Hepatocyte (in vitro differentiated cells): ENCODE measurements around the gene GYPC. TPM values are rescaled to one million over a fixed set of nuclear protein-coding genes. Genes with fewer than 3 reads are reported as not detected.

Source experiments
- DNase-seq: peaks from one replicate; pipeline ENCODE4 v3.0.0-alpha.2; 2016; ENCODE audit warnings: low spot score
- H2AFZ ChIP-seq: fragments of 200-600 bp; sonication (generic); 2 replicates; pipeline ENCODE4 v1.6.0; 2016; ENCODE audit warnings: antibody characterized with exemption, mild to moderate bottlenecking
- H3K27ac ChIP-seq: fragments of 200-600 bp; sonication (generic); 2 replicates; pipeline ENCODE4 v1.5.1; 2016; ENCODE audit warnings: mild to moderate bottlenecking
- H3K27me3 ChIP-seq: fragments of 200-600 bp; sonication (generic); 2 replicates; pipeline ENCODE4 v1.6.1; 2016
- H3K36me3 ChIP-seq: fragments of 200-600 bp; sonication (generic); replicated peaks from 2 replicates; pipeline ENCODE4 v1.5.1; 2016; ENCODE audit warnings: low read depth; ENCODE audit not compliant: insufficient read depth
- H3K4me1 ChIP-seq: fragments of 200-600 bp; sonication (generic); 2 replicates; pipeline ENCODE4 v1.5.1; 2016; ENCODE audit warnings: mild to moderate bottlenecking, moderate library complexity; ENCODE audit not compliant: insufficient read depth
- H3K4me2 ChIP-seq: fragments of 200-600 bp; sonication (generic); 2 replicates; pipeline ENCODE4 v1.6.0; 2016
- H3K4me3 ChIP-seq: fragments of 200-600 bp; sonication (generic); 2 replicates; pipeline ENCODE4 v1.5.1; 2016; ENCODE audit warnings: mild to moderate bottlenecking
- H3K79me2 ChIP-seq: fragments of 200-600 bp; sonication (generic); 2 replicates; pipeline ENCODE4 v1.6.0; 2017; ENCODE audit warnings: mild to moderate bottlenecking
- H3K9me2 ChIP-seq: fragments of 200-600 bp; sonication (generic); replicated peaks from 2 replicates; pipeline ENCODE4 v1.6.0; 2017; ENCODE audit warnings: mild to moderate bottlenecking; ENCODE audit not compliant: insufficient read depth
- H3K9me3 ChIP-seq: fragments of 200-600 bp; sonication (generic); 2 replicates; pipeline ENCODE4 v1.5.1; 2016; ENCODE audit warnings: low read depth, mild to moderate bottlenecking
- H4K20me1 ChIP-seq: fragments of 200-600 bp; sonication (generic); 2 replicates; pipeline ENCODE4 v1.6.0; 2016; ENCODE audit warnings: mild to moderate bottlenecking; ENCODE audit not compliant: insufficient read depth, poor library complexity, severe bottlenecking
- EZH2 ChIP-seq: fragments of 200-600 bp; sonication (generic); IDR thresholded peaks from 2 replicates; pipeline ENCODE4 v1.6.1; 2016; ENCODE audit warnings: antibody characterized with exemption, mild to moderate bottlenecking, borderline replicate concordance
- EZH2phosphoT487 ChIP-seq: fragments of 200-600 bp; sonication (generic); IDR thresholded peaks from one replicate; pipeline ENCODE4 v1.6.1; 2018; ENCODE audit warnings: antibody characterized with exemption, mild to moderate bottlenecking, low read depth, moderate library complexity; ENCODE audit not compliant: unreplicated experiment, severe bottlenecking
- WGBS: methylation state at CpG from one replicate; pipeline ENCODE4 v1.1.6; 2016; ENCODE audit warnings: low lambda C conversion rate; ENCODE audit errors: missing lambda C conversion rate; 5-methylcytosine and 5-hydroxymethylcytosine counted together
- polyA plus RNA-seq: library from polyadenylated mRNA; unstranded; fragments of >200 nt; fragmentation: Nextera tagmentation; extraction: Ambion mirVana; gene quantifications from 2 replicates; pipeline ENCODE4 v1.2.1, GENCODE V29; 2016
- total RNA-seq: library from RNA; depleted of rRNA; stranded (reverse); fragments of >200 nt; gene quantifications from 2 replicates; pipeline ENCODE4 v1.2.3, GENCODE V29; 2014
- TF ChIP-seq, protein P1 (sequence below): fragments of 200-600 bp; sonication (generic); IDR thresholded peaks from 2 replicates; pipeline ENCODE4 v1.5.1; 2016; ENCODE audit warnings: antibody characterized with exemption, mild to moderate bottlenecking; ENCODE audit not compliant: poor library complexity

GYPC gene
- total and polyA plus RNA-seq, 2 experiments from 2014 or later: 35.0 to 87.7 TPM

GRCh38 chr2:126620302-126620701 is 35.7 kb upstream of the GYPC start:
- TF ChIP-seq, protein P1, sequence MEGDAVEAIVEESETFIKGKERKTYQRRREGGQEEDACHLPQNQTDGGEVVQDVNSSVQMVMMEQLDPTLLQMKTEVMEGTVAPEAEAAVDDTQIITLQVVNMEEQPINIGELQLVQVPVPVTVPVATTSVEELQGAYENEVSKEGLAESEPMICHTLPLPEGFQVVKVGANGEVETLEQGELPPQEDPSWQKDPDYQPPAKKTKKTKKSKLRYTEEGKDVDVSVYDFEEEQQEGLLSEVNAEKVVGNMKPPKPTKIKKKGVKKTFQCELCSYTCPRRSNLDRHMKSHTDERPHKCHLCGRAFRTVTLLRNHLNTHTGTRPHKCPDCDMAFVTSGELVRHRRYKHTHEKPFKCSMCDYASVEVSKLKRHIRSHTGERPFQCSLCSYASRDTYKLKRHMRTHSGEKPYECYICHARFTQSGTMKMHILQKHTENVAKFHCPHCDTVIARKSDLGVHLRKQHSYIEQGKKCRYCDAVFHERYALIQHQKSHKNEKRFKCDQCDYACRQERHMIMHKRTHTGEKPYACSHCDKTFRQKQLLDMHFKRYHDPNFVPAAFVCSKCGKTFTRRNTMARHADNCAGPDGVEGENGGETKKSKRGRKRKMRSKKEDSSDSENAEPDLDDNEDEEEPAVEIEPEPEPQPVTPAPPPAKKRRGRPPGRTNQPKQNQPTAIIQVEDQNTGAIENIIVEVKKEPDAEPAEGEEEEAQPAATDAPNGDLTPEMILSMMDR: no peak
- TF ChIP-seq EZH2 (no peak), EZH2phosphoT487 (no peak)
- H4K20me1 ChIP-seq: no peaks in the 10 kb centered on the region
- 86% methylated on average over 2 of the region's 2 CpGs for WGBS

DNA sequence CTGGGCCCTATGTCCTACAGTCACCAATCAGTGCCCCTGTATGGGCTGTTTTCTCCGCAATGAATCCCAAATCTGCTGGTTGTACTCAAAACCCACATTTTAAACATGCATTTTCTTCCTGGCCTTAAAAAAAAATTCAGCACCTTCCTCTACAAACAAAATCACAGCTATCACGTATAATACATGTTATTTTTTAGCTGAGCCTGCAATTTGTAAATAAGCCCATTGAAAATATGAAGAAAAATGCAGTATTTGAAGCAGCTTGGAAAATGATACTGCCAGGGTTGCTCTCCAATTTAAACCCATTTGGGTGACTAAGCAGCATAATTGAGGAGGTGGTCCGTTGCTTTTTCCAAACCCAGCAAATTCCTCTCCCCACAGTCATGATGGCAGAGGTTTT is 33.0 kb upstream of the GYPC start:
- Histone ChIP-seq H3K9me2 (no peaks in the 10 kb centered on the region), H3K79me2 (no peaks in the 10 kb centered on the region), H2AFZ (no peak overlapping the region), H4K20me1 (no peaks in the 10 kb centered on the region), H3K27me3 (no peaks in the 10 kb centered on the region), H3K4me3 (no peak overlapping the region), H3K27ac (no peak overlapping the region), H3K9me3 (no peaks in the 10 kb centered on the region), H3K36me3 (no peaks in the 10 kb centered on the region), H3K4me1 (no peaks in the 10 kb centered on the region), H3K4me2 (no peak overlapping the region)
- DNase-seq: no peak
- TF ChIP-seq EZH2phosphoT487 (no peak), EZH2 (no peak)
- TF ChIP-seq, protein P1: no peak
- WGBS: 90% methylated on average over 3 of the region's 3 CpGs

More at GRCh38 chr2:126620302-126620701, 35.7 kb upstream of the GYPC start:
- Histone ChIP-seq H3K27me3 (no peaks in the 10 kb centered on the region), H3K36me3 (no peaks in the 10 kb centered on the region), H2AFZ (no peak overlapping the region), H3K4me2 (no peak overlapping the region), H3K9me3 (no peaks in the 10 kb centered on the region), H3K4me1 (no peaks in the 10 kb centered on the region), H3K9me2 (no peaks in the 10 kb centered on the region), H3K27ac (no peak overlapping the region), H3K79me2 (no peaks in the 10 kb centered on the region), H3K4me3 (no peak overlapping the region)
- DNase-seq: no peak

DNA sequence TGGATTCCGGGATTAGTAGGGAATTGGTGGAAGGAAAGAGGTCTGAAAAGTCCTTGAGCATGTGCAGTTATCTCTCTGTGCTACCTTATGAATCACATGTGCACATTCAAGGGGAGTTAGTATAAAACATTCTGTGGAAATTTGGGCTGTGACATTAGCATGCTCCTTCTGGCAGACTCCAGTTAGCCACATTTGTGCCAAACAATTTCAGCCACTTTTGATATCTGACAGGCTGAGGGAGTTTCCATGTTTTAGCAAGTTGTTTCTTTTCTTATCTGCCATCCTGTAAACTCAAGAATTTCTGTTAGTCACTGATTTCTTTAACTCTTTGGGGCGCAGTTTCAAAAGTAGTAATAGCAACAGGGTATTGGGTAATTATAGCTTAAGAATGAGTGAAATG is 28.3 kb upstream of the GYPC start:
- Histone ChIP-seq H2AFZ (no peak overlapping the region), H3K27ac (no peak overlapping the region), H3K4me3 (no peak overlapping the region), H3K4me2 (no peak overlapping the region), H3K4me1 (no peaks in the 10 kb centered on the region), H3K9me2 (no peaks in the 10 kb centered on the region), H3K9me3 (no peaks in the 10 kb centered on the region), H3K36me3 (no peaks in the 10 kb centered on the region), H3K27me3 (no peaks in the 10 kb centered on the region), H3K79me2 (no peaks in the 10 kb centered on the region), H4K20me1 (no peaks in the 10 kb centered on the region)
- no peak for DNase-seq
- 76% methylated on average over 2 of the region's 2 CpGs for WGBS
- no peak for TF ChIP-seq EZH2phosphoT487
- TF ChIP-seq, protein P1: no peak
- TF ChIP-seq EZH2: no peak
